GF-D8 (cell line): ENCODE measurements around the gene GLYATL3.

Source experiments
- DNase-seq: peaks from one replicate; lab custom pipeline; 2025; lab: John Stamatoyannopoulos, UW

The GLYATL3 gene

DNA sequence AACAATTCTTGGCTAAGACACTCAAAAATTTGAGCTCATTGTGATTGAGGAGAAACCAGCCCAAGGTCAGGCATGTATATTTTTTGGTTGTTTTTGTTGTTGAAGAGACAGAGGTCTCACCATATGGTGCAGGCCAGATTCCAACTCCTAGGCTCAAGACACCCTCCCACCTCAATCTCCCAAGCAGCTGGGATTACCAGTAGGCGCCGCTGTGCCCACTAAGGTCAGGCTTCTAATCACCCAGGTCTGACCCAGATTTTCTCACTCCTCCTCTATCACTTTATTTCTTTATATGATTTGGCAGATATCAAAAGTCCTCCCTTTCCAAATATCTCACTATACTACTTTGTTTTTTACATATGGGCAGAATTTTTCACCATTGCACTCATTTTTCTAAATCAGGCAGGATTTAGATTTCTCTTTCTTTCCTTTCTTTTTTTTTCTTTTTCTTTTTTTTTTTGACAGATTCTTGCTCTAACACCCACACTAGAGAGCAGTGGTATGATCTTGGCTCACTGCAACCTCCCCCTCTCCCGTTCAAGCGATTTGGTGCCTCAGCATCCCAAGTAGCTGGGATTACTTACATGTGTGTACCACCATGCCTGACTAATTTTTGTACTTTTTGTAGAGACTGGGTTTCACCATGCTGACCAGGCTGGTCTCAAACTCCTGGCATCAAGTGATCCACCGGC is 49.0 kb downstream of the GLYATL3 start:
- DNase-seq: no peak

DNA sequence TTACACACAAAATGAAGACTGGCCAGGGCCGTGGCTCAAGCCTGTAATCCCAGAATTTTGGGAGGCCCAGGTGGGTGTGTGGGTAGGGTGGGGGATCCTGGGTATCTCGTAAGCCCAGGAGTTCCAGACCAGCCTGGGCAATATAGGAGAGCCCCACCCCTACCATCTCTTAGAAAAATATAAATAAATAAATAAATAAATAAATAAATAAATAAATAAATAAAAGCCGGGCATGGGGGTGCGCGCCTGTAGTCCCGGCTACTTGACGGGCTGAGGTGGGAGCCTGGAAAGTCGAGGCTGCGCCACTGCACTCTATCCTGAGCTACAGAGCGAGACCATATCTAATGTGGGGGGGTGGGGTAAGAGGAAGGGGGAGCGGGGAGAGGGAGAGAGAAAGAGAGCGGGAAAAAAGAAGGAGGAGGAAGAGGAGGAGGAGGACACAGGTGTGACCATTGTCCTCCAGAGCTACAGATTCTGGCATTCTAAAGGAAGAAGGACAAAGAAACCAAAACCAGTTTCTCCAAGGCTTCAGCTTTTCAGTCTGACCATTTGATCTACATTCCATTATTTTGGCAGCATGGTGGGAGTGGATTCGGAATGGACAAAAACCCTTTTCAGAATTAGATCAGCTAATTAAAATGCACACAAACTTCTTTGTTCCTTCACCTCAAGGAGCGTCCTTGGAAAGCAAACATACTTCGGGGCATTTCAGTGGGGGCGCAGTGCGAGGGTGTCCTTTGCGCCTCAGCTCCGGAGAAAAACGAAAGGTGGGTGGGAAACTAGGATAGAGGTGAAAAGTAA is 50.2 kb downstream of the GLYATL3 start:
- DNase-seq: no peak

GRCh38 chr6:49550492-49551077 is 50.9 kb downstream of the GLYATL3 start, which contains the start of gene C6orf141:
C6orf141 (plus strand) TSS chr6:49550668; CDS start chr6:49550793, 125 bp downstream.
- DNase-seq: no peak

GRCh38 chr6:49551078-49551865 is 51.5 kb downstream of the GLYATL3 start:
- no peak for DNase-seq

GRCh38 chr6:49551866-49552129 is 52.1 kb downstream of the GLYATL3 start:
- DNase-seq: no peak

DNA sequence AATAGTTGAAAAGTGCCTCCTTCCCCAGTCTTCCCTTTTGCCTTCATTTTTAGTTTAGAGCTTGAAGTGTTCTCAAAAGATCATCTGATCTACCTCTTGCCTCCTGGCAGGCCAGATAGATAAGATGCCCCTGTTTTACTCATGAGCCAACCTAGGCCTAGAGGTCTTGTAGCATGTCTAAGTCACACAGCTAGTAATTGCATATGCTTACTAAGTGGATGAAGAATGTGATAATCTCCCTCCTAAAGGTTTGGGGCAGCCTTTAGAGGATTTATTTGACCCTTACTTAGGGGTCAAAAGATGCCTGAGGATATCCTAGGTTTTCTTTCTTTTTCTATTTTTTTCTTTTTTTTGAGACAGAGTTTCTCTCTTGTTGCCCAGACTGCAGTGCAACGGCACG is 52.9 kb downstream of the GLYATL3 start:
- DNase-seq: no peak

GRCh38 chr6:49553384-49553783 is 53.7 kb downstream of the GLYATL3 start:
- DNase-seq: no peak

DNA sequence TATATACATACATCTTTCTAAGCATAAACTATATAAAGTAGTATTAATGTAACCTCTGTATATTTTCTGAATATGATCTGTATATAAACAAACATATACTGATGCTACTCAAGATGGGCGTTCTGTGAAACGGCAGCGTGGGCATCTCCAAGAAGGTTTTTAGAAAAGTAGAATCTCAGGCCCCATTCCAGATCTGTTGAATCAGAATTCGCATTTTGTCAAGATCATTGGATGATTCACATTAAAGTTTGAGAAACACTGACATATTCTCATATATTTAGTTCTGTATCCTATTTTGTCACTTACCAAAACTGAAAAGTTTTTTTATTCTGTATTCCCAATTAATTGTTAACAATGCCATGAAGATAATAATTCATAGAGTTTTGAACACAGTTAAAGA is 56.2 kb downstream of the GLYATL3 start:
- no peak for DNase-seq

- DNase-seq: no peak
Observed at GRCh38 chr6:49556429-49556837, 56.7 kb downstream of the GLYATL3 start.

GRCh38 chr6:49557177-49557576 is 57.5 kb downstream of the GLYATL3 start:
- no peak for DNase-seq

- DNase-seq: no peak
Observed at GRCh38 chr6:49558238-49558637, 58.5 kb downstream of the GLYATL3 start.

GRCh38 chr6:49563006-49563886 is 63.5 kb downstream of the GLYATL3 start:
- DNase-seq: no peak

- DNase-seq: no peak
Observed at GRCh38 chr6:49564552-49564951, 64.8 kb downstream of the GLYATL3 start.

DNA sequence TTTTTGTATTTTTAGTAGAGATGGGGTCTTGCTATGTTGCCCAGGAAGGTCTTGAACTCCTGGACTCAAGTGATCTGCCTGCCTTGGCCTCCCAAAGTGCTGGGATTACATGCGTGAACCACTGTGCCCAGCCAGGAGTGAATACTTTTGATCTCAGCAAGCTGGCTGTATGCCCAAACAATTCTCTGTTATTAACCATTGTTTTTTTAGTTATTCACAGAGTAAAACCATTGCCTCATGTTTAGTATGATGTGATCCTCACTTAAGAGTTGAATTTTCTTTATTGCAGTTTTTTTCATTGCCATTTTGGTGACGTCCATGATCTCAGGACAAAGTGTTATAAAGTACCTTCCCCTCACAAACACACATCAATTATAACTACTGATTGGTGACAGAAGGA is 65.5 kb downstream of the GLYATL3 start:
- DNase-seq: no peak

DNA sequence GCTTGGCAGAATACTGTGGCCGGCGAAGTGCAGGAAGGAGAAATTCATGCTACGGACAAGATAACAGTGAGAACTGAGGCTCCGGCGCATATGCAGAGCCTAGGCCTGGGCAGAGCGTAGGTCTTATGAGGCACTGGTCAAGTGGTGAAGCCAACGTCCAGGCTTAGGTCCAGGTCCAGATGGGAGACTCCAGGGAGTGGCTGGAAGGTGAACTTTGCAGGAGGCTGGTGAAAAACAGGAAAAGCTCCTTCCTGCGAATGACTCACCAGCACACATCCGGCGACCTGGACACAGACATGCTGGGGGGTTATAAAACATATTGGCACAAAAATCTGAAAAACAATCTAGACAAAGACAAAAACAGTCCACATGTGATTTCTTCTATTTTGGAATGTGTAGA is 66.1 kb downstream of the GLYATL3 start:
- DNase-seq: no peak

DNA sequence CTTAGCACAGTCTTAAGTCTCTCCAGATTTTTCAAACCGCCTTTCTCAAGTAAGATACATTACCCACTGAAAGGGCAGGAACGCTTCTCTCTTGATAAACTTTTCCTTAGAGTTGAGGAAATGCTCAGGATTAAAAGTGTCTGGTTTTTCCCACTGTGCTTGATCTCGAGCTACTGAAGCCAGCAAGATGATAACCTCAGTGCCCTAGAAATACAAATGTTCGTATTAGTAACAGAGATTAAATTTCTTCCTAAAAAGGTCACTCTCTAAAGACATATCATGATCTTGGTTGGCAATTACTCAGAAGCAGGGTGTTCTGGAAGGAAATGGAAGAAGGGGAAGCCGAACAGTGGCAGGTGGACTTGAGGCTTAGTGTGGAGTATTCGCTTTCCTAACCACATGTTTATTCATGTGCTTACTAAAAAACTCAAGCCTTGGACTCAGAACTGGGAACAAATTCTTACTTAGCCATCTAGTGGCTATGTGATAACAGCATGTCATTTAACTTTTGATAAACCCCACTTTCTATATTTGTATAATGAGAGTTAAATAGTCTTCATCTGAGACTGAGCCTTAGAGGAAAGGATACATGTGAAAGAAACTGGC is 70.9 kb downstream of the GLYATL3 start:
- DNase-seq: no peak

DNA sequence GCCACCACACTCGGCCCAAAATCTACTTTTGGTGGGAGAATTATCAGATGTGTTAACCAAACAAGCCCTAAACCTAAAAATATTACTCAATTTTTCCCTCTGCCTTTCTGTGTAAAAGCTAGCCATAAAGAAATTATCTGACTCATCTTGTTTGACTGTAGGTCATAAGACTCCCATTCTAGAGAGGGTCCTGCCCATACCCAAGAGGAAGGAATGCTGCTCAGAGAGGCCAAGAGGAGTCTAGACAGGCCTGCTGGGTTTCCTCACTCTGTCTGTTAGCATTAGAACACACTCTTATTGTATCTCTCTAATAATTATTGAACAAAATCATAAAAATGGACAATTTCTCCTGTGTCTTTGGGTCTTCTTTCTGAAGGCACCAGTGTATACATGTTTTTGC is 76.9 kb downstream of the GLYATL3 start:
- no peak for DNase-seq
